ENCODE measurements around the gene EYS.
A peak's percentile ranks its signal among the peaks of the same experiment; 100 is the strongest.

Gene EYS

DNA sequence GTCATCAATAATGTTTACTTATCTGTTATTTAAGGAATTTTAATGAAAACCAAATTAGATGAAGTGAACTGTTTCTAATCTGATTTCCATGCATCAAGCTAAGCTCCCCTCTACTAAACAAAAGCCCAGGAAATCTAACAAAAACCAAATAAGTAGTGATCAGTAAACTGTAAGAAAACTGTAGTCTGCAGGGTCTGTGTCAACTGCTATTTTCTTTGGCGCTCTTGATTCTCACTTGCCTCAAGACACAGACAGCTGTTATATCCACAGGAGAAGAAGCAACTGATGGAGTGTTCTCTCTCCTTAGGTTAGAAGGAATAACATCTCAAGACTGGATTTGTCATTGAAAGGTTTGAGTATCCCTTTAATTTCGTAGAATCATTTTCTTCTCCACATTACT, 1777.9 kb downstream of the EYS start:
- no peaks in the 10 kb centered on the region for H3K9me3 ChIP-seq (ENCODE audit: control insufficient read depth, low read length)
- no peaks in the 10 kb centered on the region for H3K36me3 ChIP-seq (ENCODE audit: control insufficient read depth, insufficient read depth, low read length, severe bottlenecking)
- no peaks in the 10 kb centered on the region for H3K4me1 ChIP-seq (ENCODE audit: control insufficient read depth, insufficient read depth, low read length)
- DNase-seq (ENCODE audit: low read depth): no peak
- H3K27me3 ChIP-seq (replicated peaks; ENCODE audit: control insufficient read depth, insufficient read depth, low read length): no peaks in the 10 kb centered on the region
- H3K9ac ChIP-seq (ENCODE audit: low read length): no peak overlapping the region
- no peak overlapping the region for H3K4me3 ChIP-seq (ENCODE audit: low read length)

DNA sequence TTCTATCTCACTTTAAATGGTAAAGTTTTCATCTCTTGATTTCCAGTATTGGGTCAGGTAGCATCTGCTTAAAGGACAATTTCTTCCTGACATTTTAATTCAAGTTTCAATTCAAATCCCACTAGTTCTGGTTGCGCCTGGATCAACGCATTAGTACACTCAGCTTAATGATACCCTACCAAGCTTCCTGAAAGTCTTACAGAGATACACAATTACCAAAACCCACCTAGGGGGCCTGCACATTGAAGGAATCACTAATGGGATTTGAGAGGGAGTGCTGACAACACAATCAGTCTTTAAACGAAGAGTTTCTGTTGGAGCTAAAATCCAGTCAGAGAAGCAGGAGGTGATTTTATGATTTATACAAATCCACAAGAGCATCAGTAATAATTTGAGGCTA, 1778.4 kb downstream of the EYS start:
- no peak for DNase-seq (ENCODE audit: low read depth)
- Histone ChIP-seq H3K4me3 (ENCODE audit: low read length) (no peak overlapping the region), H3K9ac (ENCODE audit: low read length) (no peak overlapping the region), H3K4me1 (ENCODE audit: control insufficient read depth, insufficient read depth, low read length) (no peaks in the 10 kb centered on the region), H3K9me3 (ENCODE audit: control insufficient read depth, low read length) (no peaks in the 10 kb centered on the region), H3K36me3 (ENCODE audit: control insufficient read depth, insufficient read depth, low read length, severe bottlenecking) (no peaks in the 10 kb centered on the region), H3K27me3 (replicated peaks; ENCODE audit: control insufficient read depth, insufficient read depth, low read length) (no peaks in the 10 kb centered on the region)

DNA sequence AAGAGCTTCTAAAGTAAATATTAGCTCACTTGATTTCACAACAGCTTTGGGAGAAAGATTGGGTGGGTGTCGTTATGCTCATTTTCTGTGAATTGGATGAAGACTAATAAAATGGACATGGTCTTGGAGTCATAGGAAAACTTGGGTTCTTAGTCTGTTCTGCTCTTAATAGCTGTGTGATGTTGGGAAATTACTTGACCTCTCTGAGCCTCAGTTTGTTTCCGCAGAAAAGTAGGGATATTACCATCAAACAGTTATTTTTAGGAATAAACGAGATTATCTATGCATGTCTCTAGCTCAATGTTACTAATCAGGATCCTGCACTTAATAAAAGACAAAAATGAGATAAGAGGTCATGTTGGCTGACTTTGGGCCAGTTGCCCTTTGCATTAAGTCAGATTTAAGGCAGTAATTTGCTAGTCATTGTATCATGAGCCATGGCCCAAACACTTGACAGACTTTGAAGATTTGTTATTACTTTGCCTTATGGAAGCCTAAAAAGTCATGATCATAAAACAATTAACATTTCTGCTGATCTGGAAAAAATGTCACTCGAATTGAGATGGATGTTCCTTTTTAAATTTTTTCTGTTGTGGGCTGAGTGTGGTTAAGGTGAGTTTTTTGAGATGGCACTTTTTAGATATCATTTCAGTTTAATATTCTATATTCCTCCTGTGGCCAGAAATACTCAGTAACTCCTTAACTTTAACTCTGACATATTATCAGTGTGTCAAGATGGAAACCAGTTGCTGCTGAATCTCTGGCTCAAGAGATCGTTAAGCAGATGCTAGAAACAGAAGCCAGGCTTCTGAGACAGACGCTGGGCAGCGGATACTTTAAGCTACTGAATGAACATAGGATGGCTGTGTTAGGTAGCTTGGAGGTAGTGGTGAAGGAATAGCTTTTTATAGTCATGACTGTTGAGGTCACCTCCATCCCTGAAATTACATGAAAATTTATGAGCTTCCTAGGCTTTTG, 1779.8 kb downstream of the EYS start:
- DNase-seq (ENCODE audit: low read depth): no peak
- Histone ChIP-seq H3K4me1 (ENCODE audit: control insufficient read depth, insufficient read depth, low read length) (no peaks in the 10 kb centered on the region), H3K4me3 (ENCODE audit: low read length) (no peak overlapping the region), H3K9ac (ENCODE audit: low read length) (no peak overlapping the region), H3K9me3 (ENCODE audit: control insufficient read depth, low read length) (no peaks in the 10 kb centered on the region), H3K36me3 (ENCODE audit: control insufficient read depth, insufficient read depth, low read length, severe bottlenecking) (no peaks in the 10 kb centered on the region), H3K27me3 (replicated peaks; ENCODE audit: control insufficient read depth, insufficient read depth, low read length) (no peaks in the 10 kb centered on the region)

DNA sequence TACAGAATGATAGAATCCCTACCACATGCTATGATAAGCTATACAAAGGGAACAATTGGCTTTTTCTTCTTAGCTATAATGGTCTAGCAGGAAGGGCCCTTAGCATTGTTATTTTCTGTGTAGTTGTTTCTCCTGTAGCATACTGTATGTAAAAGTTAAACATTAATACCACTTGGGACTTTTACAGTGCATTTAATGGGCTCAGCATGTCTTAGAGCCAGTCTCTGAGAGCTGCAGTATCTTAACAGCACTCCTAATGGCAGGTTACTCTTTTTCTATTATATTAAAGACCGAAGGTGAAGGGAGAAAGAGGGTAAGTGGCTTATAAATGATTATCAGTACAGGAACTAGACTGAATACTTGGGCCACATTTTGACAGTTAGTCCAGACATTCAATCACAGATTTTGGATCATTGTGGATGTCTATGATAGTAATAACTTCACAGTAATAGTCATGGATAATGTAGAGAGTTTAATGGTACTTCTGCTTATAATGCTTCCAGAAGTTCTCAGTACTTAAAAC, 1780.7 kb downstream of the EYS start:
- H3K4me1 ChIP-seq (ENCODE audit: control insufficient read depth, insufficient read depth, low read length): no peaks in the 10 kb centered on the region
- no peak for DNase-seq (ENCODE audit: low read depth)
- no peaks in the 10 kb centered on the region for H3K9me3 ChIP-seq (ENCODE audit: control insufficient read depth, low read length)
- H3K9ac ChIP-seq (ENCODE audit: low read length): no peak overlapping the region
- no peak overlapping the region for H3K4me3 ChIP-seq (ENCODE audit: low read length)
- no peaks in the 10 kb centered on the region for H3K36me3 ChIP-seq (ENCODE audit: control insufficient read depth, insufficient read depth, low read length, severe bottlenecking)
- no peaks in the 10 kb centered on the region for H3K27me3 ChIP-seq (replicated peaks; ENCODE audit: control insufficient read depth, insufficient read depth, low read length)

DNA sequence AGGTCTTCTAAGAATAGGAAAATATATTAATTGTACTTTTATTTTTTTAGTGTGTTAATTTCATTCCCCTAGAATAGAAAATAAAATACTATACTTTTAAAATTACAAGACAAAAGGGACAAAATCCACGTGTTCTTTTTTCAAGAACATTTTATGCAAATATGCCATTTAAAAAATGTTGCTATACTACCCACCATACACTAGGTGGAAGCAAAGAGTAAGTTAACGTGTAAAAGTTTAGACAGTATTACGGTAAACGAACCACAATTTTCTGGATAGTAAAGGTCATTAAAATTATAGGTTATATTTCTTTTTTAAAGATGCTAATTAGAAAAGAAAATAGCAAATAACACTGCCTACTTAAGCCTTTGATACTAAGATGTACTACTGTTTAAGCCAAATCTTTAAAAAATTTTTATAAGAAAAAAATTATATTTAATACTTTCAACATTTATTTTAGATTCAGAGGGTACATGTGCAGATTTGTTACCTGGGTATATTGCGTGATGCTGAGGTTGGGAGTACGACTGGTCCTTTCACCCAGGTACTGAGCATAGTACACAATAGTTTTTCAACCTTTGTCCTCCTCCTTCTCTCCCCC, 1783.8 kb downstream of the EYS start:
- Histone ChIP-seq H3K4me1 (ENCODE audit: control insufficient read depth, insufficient read depth, low read length) (no peaks in the 10 kb centered on the region), H3K9ac (ENCODE audit: low read length) (no peak overlapping the region), H3K4me3 (ENCODE audit: low read length) (no peak overlapping the region), H3K27me3 (replicated peaks; ENCODE audit: control insufficient read depth, insufficient read depth, low read length) (no peaks in the 10 kb centered on the region), H3K9me3 (ENCODE audit: control insufficient read depth, low read length) (no peaks in the 10 kb centered on the region), H3K36me3 (ENCODE audit: control insufficient read depth, insufficient read depth, low read length, severe bottlenecking) (no peaks in the 10 kb centered on the region)
- peak; percentile 78 for DNase-seq (ENCODE audit: low read depth)

DNA sequence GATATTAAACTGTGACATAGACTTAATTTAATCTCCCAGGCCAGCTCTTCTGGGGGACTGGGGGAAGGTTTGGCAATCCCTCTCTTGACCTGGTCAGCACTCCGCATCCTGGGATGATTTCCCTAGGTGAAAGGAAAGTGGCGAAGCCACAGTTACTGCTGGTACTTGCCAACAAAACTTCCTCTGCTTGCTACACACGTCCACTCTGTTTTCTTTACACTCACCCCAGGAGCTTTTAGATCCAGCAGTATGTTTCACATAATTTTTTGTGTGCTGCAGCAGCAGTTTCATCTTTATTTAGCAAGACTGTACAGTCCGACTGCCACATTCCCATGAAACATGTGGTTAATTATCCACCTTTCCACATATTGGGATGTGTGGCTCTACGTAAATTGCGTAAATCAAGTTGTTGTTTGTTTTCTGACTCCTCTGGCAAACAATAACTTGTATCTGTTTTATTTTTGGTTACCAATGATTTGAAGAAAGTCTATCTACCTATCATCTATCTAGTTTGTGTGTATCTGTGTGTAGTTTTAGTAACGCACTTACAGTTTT, 1787.4 kb downstream of the EYS start:
- H3K4me3 ChIP-seq (ENCODE audit: low read length): no peak overlapping the region
- no peak for DNase-seq (ENCODE audit: low read depth)
- H3K36me3 ChIP-seq (ENCODE audit: control insufficient read depth, insufficient read depth, low read length, severe bottlenecking): no peaks in the 10 kb centered on the region
- H3K27me3 ChIP-seq (replicated peaks; ENCODE audit: control insufficient read depth, insufficient read depth, low read length): no peaks in the 10 kb centered on the region
- no peaks in the 10 kb centered on the region for H3K9me3 ChIP-seq (ENCODE audit: control insufficient read depth, low read length)
- H3K9ac ChIP-seq (ENCODE audit: low read length): no peak overlapping the region
- no peaks in the 10 kb centered on the region for H3K4me1 ChIP-seq (ENCODE audit: control insufficient read depth, insufficient read depth, low read length)

DNA sequence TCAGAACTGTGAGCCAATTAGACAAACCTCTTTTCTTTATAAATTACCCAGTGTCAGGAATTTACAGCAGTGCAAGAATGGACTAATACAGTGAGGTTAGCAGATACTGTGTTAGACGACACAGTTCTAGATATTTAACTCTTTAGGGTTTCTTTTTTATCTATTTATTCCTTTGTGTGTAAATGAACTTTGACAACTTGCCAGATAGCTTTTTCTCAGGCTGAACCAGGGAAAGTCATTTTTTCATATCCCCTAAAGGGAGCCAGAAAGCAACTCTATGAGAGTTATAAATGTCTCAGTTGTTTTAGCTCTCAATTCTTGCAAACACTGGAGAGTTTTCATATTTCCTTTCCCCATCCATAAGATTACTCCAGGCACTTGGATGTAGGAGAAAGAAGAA, 1794.1 kb downstream of the EYS start:
- Histone ChIP-seq H3K4me1 (ENCODE audit: control insufficient read depth, insufficient read depth, low read length) (no peaks in the 10 kb centered on the region), H3K36me3 (ENCODE audit: control insufficient read depth, insufficient read depth, low read length, severe bottlenecking) (no peaks in the 10 kb centered on the region), H3K27me3 (replicated peaks; ENCODE audit: control insufficient read depth, insufficient read depth, low read length) (no peaks in the 10 kb centered on the region), H3K9me3 (ENCODE audit: control insufficient read depth, low read length) (no peaks in the 10 kb centered on the region), H3K4me3 (ENCODE audit: low read length) (no peak overlapping the region), H3K9ac (ENCODE audit: low read length) (no peak overlapping the region)
- DNase-seq (ENCODE audit: low read depth): no peak

DNA sequence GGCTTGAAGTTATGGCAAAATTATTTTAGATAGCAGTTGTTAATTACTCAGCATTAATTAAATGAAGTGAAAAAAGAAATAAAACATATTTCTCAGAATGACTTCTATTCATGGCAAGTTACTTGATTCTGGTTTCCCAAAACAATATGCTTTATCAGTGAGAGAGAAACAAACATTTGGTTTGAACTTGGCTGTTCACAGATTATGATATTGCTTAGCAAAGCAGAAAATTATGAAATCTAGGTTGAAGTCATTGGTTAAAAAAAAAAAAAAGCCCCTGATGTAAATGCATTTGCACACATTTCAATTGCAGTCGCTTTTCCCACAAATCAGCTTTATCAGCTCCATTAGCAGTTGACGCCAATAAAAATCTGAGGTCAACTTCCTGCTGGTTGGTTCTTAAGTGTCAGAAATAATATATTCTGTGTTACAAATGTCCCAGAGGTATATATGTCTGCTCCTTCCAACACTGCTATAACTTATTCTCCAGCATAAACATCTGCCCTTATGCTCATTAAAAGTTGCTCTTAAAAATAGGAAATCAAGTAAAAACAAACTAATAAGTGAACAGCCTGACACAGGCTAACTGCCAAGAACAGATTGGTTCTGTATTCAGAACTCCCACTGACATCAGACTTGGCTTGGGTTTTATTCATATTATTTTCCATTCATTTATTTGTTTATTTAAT, 1796.0 kb downstream of the EYS start:
- Histone ChIP-seq H3K36me3 (ENCODE audit: control insufficient read depth, insufficient read depth, low read length, severe bottlenecking) (no peaks in the 10 kb centered on the region), H3K4me3 (ENCODE audit: low read length) (no peak overlapping the region), H3K9me3 (ENCODE audit: control insufficient read depth, low read length) (no peaks in the 10 kb centered on the region), H3K27me3 (replicated peaks; ENCODE audit: control insufficient read depth, insufficient read depth, low read length) (no peaks in the 10 kb centered on the region), H3K9ac (ENCODE audit: low read length) (no peak overlapping the region), H3K4me1 (ENCODE audit: control insufficient read depth, insufficient read depth, low read length) (no peaks in the 10 kb centered on the region)
- no peak for DNase-seq (ENCODE audit: low read depth)

DNA sequence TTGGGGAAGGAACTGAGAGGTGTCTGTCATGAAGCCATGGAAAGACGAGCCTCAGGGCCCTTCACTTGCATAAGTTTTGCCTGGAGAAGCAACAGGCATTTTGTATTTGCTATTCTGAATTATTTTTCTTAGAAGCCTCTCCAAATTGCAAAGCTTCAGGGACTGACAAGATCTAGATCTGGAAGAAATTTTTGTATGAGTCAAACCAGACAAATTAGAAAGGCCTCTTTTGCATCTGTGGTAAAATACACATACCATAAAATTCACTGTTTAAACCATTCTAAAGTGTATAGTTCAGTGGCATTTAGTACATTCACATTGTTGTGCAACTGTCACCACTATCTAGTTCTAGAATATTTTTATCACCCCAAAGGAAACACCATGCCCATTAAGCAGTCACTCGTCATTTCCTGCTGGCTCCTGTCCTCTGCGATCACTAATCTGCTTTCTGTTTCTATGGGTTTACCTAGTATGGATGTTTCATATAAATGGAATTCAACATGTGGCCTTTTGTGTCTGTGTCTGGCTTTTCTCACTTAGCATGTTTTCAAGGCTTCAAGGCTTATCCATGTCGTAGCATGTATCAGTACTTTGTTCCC, 1802.3 kb downstream of the EYS start:
- Histone ChIP-seq H3K4me3 (ENCODE audit: low read length) (no peak overlapping the region), H3K9me3 (ENCODE audit: control insufficient read depth, low read length) (no peaks in the 10 kb centered on the region)
- peak; percentile 43 for DNase-seq (ENCODE audit: low read depth)

DNA sequence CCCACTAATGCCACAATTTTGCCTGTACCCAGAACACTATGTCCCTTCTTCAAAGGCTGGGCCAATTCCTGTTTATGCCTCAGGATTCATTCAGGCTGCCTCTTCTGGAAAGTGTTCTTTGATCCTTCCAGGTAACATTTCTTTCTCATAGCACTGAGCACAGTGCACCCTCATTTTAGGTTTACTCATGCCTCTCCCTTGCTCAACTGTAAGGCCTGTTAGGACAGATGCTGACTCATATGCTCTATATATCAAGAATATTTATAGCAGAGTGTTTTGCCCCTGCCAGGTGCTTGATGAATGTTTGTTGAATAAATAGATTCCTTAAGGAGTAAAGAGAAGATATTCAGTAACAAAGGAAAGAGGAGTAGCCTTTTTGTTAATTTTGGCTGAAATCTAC, 1807.5 kb downstream of the EYS start:
- no peaks in the 10 kb centered on the region for H3K27me3 ChIP-seq (replicated peaks; ENCODE audit: control insufficient read depth, insufficient read depth, low read length)
- H3K36me3 ChIP-seq (ENCODE audit: control insufficient read depth, insufficient read depth, low read length, severe bottlenecking): no peaks in the 10 kb centered on the region
- H3K4me3 ChIP-seq (ENCODE audit: low read length): no peak overlapping the region
- DNase-seq (ENCODE audit: low read depth): no peak
- peaks cover 5% of the 10 kb centered on the region for H3K4me1 ChIP-seq (ENCODE audit: control insufficient read depth, insufficient read depth, low read length)
- no peaks in the 10 kb centered on the region for H3K9me3 ChIP-seq (ENCODE audit: control insufficient read depth, low read length)
- H3K9ac ChIP-seq (ENCODE audit: low read length): no peak overlapping the region

More for the DNA sequence above, 1802.3 kb downstream of the EYS start:
- Histone ChIP-seq H3K9ac (ENCODE audit: low read length) (no peak overlapping the region), H3K27me3 (replicated peaks; ENCODE audit: control insufficient read depth, insufficient read depth, low read length) (no peaks in the 10 kb centered on the region), H3K4me1 (ENCODE audit: control insufficient read depth, insufficient read depth, low read length) (no peaks in the 10 kb centered on the region), H3K36me3 (ENCODE audit: control insufficient read depth, insufficient read depth, low read length, severe bottlenecking) (no peaks in the 10 kb centered on the region)
